AG09319 (cell line): Measurements from ENCODE around the gene HID1.

ENCODE experiments used
- DNase-seq: peaks from one replicate; pipeline ENCODE4 v3.0.0-alpha.2; 2010; ENCODE audit warnings: low read depth; ENCODE audit errors: extremely low read depth
- TF ChIP-seq, protein P1 (sequence below): IDR thresholded peaks from 2 replicates; pipeline ENCODE4 v1.5.1; 2011; ENCODE audit warnings: low read depth, mild to moderate bottlenecking, inconsistent platforms, low read length, moderate library complexity

The HID1 gene

DNA sequence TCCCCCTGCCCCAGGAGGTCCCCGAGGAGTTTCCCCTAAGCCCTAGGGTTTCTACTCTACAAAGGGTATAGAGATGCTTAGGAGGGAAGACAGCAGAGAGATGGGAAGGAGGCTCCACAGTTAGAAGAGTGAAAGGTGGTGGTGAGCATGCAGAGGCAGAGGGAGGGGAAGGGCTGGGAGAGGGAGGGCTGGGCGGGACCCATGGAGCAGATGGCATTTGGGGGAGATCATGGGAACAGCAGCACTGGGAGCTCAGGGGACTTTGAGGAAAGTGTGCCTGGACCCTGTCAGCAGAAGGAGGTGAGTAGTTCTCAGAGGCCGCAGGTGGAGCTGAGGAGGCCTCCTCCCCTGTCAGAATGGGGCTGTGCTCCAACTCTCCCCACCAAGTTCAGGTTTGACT is 37.5 kb downstream of the HID1 start:
- no peak for DNase-seq
- TF ChIP-seq, protein P1, sequence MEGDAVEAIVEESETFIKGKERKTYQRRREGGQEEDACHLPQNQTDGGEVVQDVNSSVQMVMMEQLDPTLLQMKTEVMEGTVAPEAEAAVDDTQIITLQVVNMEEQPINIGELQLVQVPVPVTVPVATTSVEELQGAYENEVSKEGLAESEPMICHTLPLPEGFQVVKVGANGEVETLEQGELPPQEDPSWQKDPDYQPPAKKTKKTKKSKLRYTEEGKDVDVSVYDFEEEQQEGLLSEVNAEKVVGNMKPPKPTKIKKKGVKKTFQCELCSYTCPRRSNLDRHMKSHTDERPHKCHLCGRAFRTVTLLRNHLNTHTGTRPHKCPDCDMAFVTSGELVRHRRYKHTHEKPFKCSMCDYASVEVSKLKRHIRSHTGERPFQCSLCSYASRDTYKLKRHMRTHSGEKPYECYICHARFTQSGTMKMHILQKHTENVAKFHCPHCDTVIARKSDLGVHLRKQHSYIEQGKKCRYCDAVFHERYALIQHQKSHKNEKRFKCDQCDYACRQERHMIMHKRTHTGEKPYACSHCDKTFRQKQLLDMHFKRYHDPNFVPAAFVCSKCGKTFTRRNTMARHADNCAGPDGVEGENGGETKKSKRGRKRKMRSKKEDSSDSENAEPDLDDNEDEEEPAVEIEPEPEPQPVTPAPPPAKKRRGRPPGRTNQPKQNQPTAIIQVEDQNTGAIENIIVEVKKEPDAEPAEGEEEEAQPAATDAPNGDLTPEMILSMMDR, result no peak

DNA sequence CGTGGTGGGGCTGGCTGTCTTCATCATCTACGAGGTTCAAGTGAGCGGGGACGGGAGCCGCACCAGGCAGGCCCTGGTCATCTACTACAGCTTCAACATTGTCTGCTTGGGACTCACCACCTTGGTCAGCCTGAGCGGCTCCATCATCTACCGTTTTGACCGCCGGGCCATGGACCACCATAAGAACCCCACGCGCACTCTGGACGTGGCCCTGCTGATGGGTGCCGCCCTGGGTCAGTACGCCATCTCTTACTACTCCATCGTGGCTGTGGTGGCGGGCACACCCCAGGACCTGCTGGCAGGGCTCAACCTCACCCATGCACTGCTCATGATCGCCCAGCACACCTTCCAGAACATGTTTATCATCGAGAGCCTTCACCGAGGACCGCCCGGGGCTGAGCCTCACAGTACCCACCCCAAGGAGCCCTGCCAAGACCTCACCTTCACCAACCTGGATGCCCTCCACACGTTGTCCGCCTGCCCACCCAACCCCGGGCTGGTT is 42.0 kb downstream of the HID1 start:
- DNase-seq, result no peak
- TF ChIP-seq, protein P1, result no peak

DNA sequence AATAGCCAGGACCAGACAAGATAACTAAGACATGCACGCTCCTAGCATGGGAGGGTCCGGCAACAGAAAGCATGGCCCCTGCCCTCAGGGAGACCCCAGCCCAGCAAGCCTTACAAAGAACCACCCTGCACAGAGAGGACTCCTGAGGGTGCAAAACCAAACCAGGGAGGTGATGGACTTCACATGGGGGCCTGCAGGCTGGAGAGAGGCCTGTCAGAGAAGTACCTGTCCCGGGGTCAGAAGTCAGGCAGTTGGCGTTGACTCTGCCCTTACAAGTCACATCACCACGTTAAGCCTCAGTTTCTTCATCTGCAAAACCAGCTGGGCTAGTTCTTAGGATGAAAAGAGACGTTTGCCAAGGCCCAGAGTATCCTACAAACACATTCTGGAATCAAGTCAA is 43.8 kb downstream of the HID1 start:
- no peak for DNase-seq
- TF ChIP-seq, protein P1, result no peak

DNA sequence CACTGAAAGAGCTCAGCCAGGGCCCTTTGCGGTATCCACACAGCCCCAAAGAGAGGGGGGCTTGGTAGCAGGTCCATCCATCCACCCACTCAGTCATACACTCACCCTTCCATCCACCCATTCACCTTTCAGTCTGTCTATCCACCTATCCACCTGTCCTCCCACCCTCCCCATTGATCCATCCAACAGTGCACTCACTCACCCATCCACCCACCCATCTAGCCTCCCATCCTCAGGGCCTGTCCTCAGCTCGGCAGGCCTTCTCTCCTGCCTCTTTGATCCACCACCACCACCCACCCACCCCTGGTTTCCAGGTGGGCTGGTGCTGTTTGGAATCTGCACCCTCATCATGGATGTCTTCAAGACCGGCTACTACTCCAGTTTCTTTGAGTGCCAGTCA is 47.3 kb downstream of the HID1 start:
- DNase-seq, result no peak
- TF ChIP-seq, protein P1, result no peak

DNA sequence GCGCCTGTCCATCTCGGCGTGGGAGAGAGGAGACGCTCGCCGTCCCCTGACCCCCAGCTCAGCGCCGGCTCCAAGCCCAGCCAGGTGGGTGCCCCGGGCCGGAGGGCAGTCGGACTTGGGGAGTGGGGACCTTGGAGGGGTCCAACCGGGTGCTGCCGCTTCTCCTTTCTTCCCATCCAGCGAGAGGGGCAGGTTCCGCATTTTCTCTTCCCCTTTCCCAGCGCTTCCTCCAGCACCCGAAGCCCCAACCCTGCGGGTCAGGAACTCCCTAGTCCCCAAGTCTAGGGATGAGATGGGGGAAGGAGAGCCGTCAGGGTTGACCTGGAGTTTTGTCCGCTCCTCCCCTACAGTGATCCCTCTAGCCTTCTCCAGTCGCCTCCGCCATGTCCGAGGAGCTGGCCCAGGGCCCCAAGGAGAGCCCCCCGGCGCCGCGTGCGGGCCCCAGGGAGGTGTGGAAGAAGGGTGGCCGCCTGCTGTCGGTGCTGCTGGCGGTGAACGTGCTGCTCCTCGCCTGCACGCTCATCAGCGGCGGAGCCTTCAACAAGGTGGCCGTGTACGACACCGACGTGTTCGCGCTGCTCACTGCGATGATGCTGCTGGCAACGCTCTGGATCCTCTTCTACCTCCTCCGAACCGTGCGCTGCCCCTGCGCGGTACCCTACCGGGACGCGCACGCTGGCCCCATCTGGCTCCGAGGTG is 48.2 kb downstream of the HID1 start, which contains the start of gene OTOP2:
Gene OTOP2 (plus strand): TSS at position 24 of the 699 bp plus-strand sequence. CDS start 360 bp downstream, at position 384.
- TF ChIP-seq, protein P1, result no peak
- DNase-seq, result no peak

DNA sequence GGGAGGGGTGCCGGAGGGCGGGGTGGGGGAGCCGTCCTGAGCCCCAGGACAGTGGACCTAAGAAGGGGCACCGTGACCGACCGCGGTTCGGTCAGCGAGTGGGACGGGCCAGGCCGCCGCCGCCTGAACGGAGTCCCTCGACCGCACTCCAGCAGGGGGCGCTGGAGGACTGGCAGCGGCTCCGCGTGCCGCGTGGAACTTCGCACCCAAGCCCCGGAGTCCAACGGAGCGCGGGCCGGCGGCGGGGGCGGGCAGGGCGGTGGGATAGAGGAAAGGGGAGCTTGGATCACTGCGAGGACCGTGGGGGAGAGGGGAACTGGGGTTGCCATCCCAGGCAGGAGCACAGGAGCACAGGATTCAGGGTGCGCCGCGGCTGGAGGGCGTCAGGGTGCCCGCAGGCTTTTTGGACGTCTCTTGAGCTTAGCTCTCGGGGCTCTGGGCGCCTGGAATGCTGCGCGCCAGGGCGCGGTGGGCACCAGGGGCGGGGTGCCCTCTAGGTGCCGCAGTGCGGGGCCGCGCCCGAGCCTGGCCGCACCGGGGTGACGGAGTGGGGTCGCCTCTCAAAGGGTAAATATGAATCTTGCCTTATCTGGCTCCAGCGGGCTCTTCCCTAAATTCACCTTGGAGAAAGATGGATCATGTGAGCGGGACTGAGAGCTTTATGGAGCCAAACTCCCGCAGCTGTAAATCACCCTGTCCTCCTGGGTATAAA is 48.9 kb downstream of the HID1 start:
- TF ChIP-seq, protein P1, result peak; percentile 48
- DNase-seq, result no peak

DNA sequence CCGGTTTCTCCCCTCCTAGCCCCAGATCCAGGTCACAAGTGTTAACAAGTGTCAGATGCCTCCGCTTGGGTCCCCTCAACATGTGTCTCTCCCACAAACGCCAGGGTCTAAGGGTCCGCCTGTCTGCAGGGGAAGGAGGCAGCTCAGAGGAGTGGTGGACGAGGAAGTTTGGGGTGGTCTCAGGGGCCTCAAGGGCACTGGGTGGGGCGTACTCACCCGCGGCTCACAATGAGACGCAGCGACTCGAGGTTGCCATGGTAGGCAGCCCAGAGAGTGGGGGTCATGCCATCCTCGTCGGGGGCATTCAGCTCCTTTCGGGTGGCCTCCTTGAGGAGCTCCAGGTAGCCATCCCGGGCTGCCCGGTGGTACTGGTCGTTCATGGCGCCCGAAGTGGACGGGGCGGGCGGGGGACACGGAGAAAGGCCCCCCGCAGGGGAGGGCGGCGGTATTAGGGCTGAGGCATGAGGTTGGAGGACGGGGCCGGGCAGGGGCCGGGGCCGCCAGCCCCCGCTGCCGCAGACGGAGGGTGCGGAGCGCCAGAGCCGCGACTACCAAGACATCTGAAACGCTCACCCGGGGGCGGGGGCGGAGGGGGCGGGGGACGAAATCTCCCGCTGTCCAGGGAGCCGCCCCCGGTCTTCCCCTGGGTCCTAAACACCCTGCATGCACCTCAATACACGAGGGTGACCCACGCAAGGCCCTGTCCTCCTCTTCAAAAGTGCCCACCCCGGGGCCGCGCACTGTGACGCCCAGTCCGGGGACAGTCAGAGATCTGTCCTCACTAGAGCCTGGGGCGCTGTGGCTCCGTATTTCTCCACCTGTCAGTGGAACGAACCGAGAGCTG is 49.6 kb downstream of the HID1 start, which contains the start of gene USH1G:
Gene USH1G (minus strand): TSS at position 562 of the 844 bp plus-strand sequence. CDS start 182 bp downstream, at position 380.
- TF ChIP-seq, protein P1, result no peak
- DNase-seq, result no peak
